Endothelial cell of umbilical vein (primary cell): ENCODE data around the gene BCAR1. TPM values are rescaled to one million over a fixed set of nuclear protein-coding genes. Genes with fewer than 3 reads are reported as not detected.
"Not testable (repeated sequence)": the region's sequence is repeated elsewhere in the genome, so short reads cannot be mapped to it uniquely, and the experiment has no call there.

Experiments used
- BruUV-seq: library from RNA; stranded (reverse); fragments of 400-500 nt; replicated peaks from 2 replicates; lab custom pipeline; 2021; lab: Mats Ljungman, UMichigan
- CTCF ChIA-PET: fragments of 300-600, 350-600 bp; sonication (Branson Sonifier 250); formaldehyde crosslinking; loops from one replicate; lab custom pipeline; 2021; ENCODE audit warnings: antibody characterized with exemption, inconsistent platforms; lab: Charles Lee
- POLR2A ChIA-PET: fragments of 300-600, 350-600 bp; sonication (Branson Sonifier 250); formaldehyde crosslinking; loops from one replicate; lab custom pipeline; 2021; ENCODE audit warnings: antibody characterized with exemption, inconsistent platforms; lab: Charles Lee
- DNase-seq: peaks from one replicate; pipeline ENCODE4 v3.0.0-alpha.2; 2011; ENCODE audit warnings: low read depth, low spot score
- FAIRE-seq: peaks from 2 replicates; lab custom pipeline; 2011; peaks lifted over from hg19 to GRCh38; lab: Jason Lieb, UNC
- H2AFZ ChIP-seq: 2 replicates; pipeline ENCODE4 v1.6.0; 2012; ENCODE audit warnings: low read depth, low read length, control low read depth, inconsistent platforms
- H3K27ac ChIP-seq: 2 replicates; pipeline ENCODE4 v1.5.1; 2011; ENCODE audit warnings: low read depth, mild to moderate bottlenecking, control low read depth, low read length, moderate library complexity; ENCODE audit not compliant: insufficient read depth
- H3K27me3 ChIP-seq, 2 experiments: 2 replicates each; pipeline versions ENCODE4 v1.6.0 to v1.6.1; 2011; ENCODE audit warnings: low read length in 2 of 2, mixed read lengths in 1 of 2; ENCODE audit not compliant: control insufficient read depth in 2 of 2, insufficient read depth in 2 of 2
- H3K36me3 ChIP-seq, 2 experiments: 2 replicates in 1 of 2; 3 replicates in 1 of 2; pipeline ENCODE4 v1.5.1; 2011; ENCODE audit warnings: low read length in 2 of 2, mild to moderate bottlenecking in 1 of 2, moderate library complexity in 1 of 2; ENCODE audit not compliant: control insufficient read depth in 2 of 2, insufficient read depth in 2 of 2; ENCODE audit errors: extremely low read depth in 1 of 2
- H3K4me1 ChIP-seq: 3 replicates; pipeline ENCODE4 v1.5.1; 2011; ENCODE audit warnings: mild to moderate bottlenecking, low read length; ENCODE audit not compliant: control insufficient read depth, insufficient read depth; ENCODE audit errors: extremely low read depth
- H3K4me2 ChIP-seq: 2 replicates; pipeline ENCODE4 v1.6.1; 2011; ENCODE audit warnings: low read length, control low read depth, mixed read lengths; ENCODE audit not compliant: insufficient read depth
- H3K4me3 ChIP-seq, 3 experiments: fragments of 200-600 bp in 1 of 3; sonication (generic), shearing (Covaris generic) in 1 of 3; replicated peaks in 1 of 3; 2 replicates each; pipeline ENCODE4 v1.5.1; 2011 to 2016; ENCODE audit warnings: control low read depth in 3 of 3, low read length in 3 of 3, mild to moderate bottlenecking in 2 of 3, inconsistent platforms in 1 of 3, low read depth in 1 of 3, moderate library complexity in 1 of 3; ENCODE audit not compliant: insufficient read depth in 1 of 3
- H3K79me2 ChIP-seq: 2 replicates; pipeline ENCODE4 v1.6.0; 2012; ENCODE audit warnings: low read length, inconsistent platforms; ENCODE audit not compliant: control insufficient read depth, insufficient read depth
- H3K9ac ChIP-seq: replicated peaks from 2 replicates; pipeline ENCODE3; 2011; ENCODE audit warnings: low read length, control low read depth; ENCODE audit not compliant: insufficient read depth; ENCODE audit errors: extremely low read depth
- H3K9me1 ChIP-seq: replicated peaks from 3 replicates; pipeline ENCODE4 v1.6.0; 2011; ENCODE audit warnings: mild to moderate bottlenecking, low read length; ENCODE audit not compliant: control insufficient read depth, insufficient read depth; ENCODE audit errors: extremely low read depth
- H3K9me3 ChIP-seq: replicated peaks from 2 replicates; pipeline ENCODE4 v1.5.1; 2012; ENCODE audit warnings: low read length, inconsistent platforms; ENCODE audit not compliant: control insufficient read depth, insufficient read depth
- H4K20me1 ChIP-seq: replicated peaks from 2 replicates; pipeline ENCODE3; 2011; ENCODE audit warnings: mild to moderate bottlenecking, low read length; ENCODE audit not compliant: control insufficient read depth, insufficient read depth; ENCODE audit errors: extremely low read depth
- CTCF ChIP-seq, 2 donors: IDR thresholded peaks; 1 replicate in 1 of 2; 2 replicates in 1 of 2; pipeline ENCODE4 v1.5.1; 2011; ENCODE audit warnings: low read length in 2 of 2, mild to moderate bottlenecking in 2 of 2, moderate library complexity in 2 of 2, control low read depth in 1 of 2, inconsistent platforms in 1 of 2, low read depth in 1 of 2; ENCODE audit not compliant: insufficient read depth in 1 of 2; ENCODE audit errors: extremely low read depth in 1 of 2
- EZH2 ChIP-seq: IDR thresholded peaks from 2 replicates; pipeline ENCODE4 v1.6.1; 2012; ENCODE audit warnings: borderline replicate concordance, low read depth, mild to moderate bottlenecking, moderate library complexity, low read length, inconsistent platforms; ENCODE audit not compliant: severe bottlenecking
- FOS ChIP-seq: IDR thresholded peaks from 2 replicates; pipeline ENCODE4 v1.6.1; 2011; ENCODE audit warnings: mild to moderate bottlenecking, low read length, moderate library complexity, borderline replicate concordance; ENCODE audit not compliant: insufficient read depth
- GATA2 ChIP-seq: IDR thresholded peaks from 2 replicates; pipeline ENCODE4 v1.7.0; 2011; ENCODE audit warnings: low read depth, mild to moderate bottlenecking, moderate library complexity, mixed read lengths, low read length; ENCODE audit not compliant: insufficient read length, insufficient read depth
- JUN ChIP-seq: IDR thresholded peaks from 2 replicates; pipeline ENCODE4 v1.6.1; 2011; ENCODE audit warnings: borderline replicate concordance, low read depth; ENCODE audit not compliant: insufficient read length, insufficient read depth
- dilution Hi-C: fragments of 300-500 bp; cut with MboI; formaldehyde crosslinking; loops from one replicate; pipeline ENCODE4 v1.15.0; 2019; ENCODE audit warnings: low sequenced_read_pairs; ENCODE audit not compliant: extremely low pct_ligation_motif_present
- intact Hi-C: fragments of 100-400 bp; cut with micrococcal nuclease; formaldehyde crosslinking; loops from one replicate; pipeline ENCODE4 v1.10.0; 2022
- polyA plus RNA-seq, 4 experiments: library from polyadenylated mRNA; depleted of rRNA in 3 of 4; stranded (reverse) in 3 of 4; unstranded in 1 of 4; fragments of >200 nt; gene quantifications; 2 replicates each; pipeline versions ENCODE4 v1.2.1 to v1.2.3, GENCODE V29; 2011 to 2012; ENCODE audit warnings: missing spikeins in 1 of 4
- total RNA-seq: library from RNA; stranded (reverse); gene quantifications from 2 replicates; pipeline ENCODE4 v1.2.3, GENCODE V29; 2021

Gene BCAR1
- total and polyA plus RNA-seq, 2 donors (not counting 3 experiments of a cell fraction or from before 2014, with no cell fraction given) = 171 to 267 TPM

- H3K4me2 ChIP-seq, H3K4me3 ChIP-seq, H3K27ac ChIP-seq, H4K20me1 ChIP-seq, dilution Hi-C loops, H3K79me2 ChIP-seq, H3K9me3 ChIP-seq, DNase-seq, BruUV-seq, H3K9me1 ChIP-seq, H3K9ac ChIP-seq, H3K4me1 ChIP-seq, FAIRE-seq, H3K27me3 ChIP-seq, H2AFZ ChIP-seq, H3K36me3 ChIP-seq, intact Hi-C loops: not testable (repeated sequence)
- POLR2A ChIA-PET = interaction anchor here (1.0 kb wide), 1 partner anchor 101 kb away, joined by 4 read pairs; no protein-coding TSS in a partner anchor
- CTCF ChIA-PET = interaction anchor here (0.7 to 1.2 kb wide), 4 partner anchors 9 to 121 kb away, joined by 3 read pairs; no protein-coding TSS in a partner anchor
Observed at GRCh38 chr16:75281009-75281408, 29.6 kb upstream of the BCAR1 start.

GRCh38 chr16:75280331-75280804, 28.9 kb upstream of the BCAR1 start:
- Histone ChIP-seq H2AFZ (no peak overlapping the region), H4K20me1 (no peaks in the 10 kb centered on the region), H3K9me1 (no peaks in the 10 kb centered on the region), H3K4me1 (peaks cover 4% of the 10 kb centered on the region), H3K4me3 (no peak overlapping the region), H3K36me3 (no peaks in the 10 kb centered on the region), H3K27ac (no peak overlapping the region), H3K9me3 (no peaks in the 10 kb centered on the region), H3K9ac (no peak overlapping the region), H3K27me3 (no peaks in the 10 kb centered on the region), H3K4me2 (no peak overlapping the region), H3K79me2 (no peaks in the 10 kb centered on the region)
- BruUV-seq = no TSS peak
- TF ChIP-seq FOS (no peak), GATA2 (no peak), JUN (no peak), CTCF (IDR thresholded peaks at IDR 0.05; ENCODE audit: extremely low read depth in 1 of 2, insufficient read depth in 1 of 2, low read depth in 1 of 2, low read length in 2 of 2) (no peak), EZH2 (no peak)
- DNase-seq (no peak), FAIRE-seq (no peak)
- ChIA-PET CTCF (interaction anchor here (0.6 to 1.4 kb wide), 4 partner anchors 16 to 121 kb away, joined by 3 read pairs; no protein-coding TSS in a partner anchor), POLR2A (interaction anchor here (1.0 kb wide), 1 partner anchor 101 kb away, joined by 4 read pairs; no protein-coding TSS in a partner anchor)
- dilution Hi-C loops (no loop called here), intact Hi-C loops (no loop called here)
